AG09319 (cell line): Measurements from ENCODE around the gene BPHL.
"Not testable (repeated sequence)": the region's sequence is repeated elsewhere in the genome, so short reads cannot be mapped to it uniquely, and the experiment has no call there.

ENCODE experiments used
- DNase-seq: peaks from one replicate; pipeline ENCODE4 v3.0.0-alpha.2; 2010; ENCODE audit warnings: low read depth; ENCODE audit errors: extremely low read depth
- TF ChIP-seq, protein P1 (sequence below): IDR thresholded peaks from 2 replicates; pipeline ENCODE4 v1.5.1; 2011; ENCODE audit warnings: low read depth, mild to moderate bottlenecking, inconsistent platforms, low read length, moderate library complexity

BPHL gene

DNA sequence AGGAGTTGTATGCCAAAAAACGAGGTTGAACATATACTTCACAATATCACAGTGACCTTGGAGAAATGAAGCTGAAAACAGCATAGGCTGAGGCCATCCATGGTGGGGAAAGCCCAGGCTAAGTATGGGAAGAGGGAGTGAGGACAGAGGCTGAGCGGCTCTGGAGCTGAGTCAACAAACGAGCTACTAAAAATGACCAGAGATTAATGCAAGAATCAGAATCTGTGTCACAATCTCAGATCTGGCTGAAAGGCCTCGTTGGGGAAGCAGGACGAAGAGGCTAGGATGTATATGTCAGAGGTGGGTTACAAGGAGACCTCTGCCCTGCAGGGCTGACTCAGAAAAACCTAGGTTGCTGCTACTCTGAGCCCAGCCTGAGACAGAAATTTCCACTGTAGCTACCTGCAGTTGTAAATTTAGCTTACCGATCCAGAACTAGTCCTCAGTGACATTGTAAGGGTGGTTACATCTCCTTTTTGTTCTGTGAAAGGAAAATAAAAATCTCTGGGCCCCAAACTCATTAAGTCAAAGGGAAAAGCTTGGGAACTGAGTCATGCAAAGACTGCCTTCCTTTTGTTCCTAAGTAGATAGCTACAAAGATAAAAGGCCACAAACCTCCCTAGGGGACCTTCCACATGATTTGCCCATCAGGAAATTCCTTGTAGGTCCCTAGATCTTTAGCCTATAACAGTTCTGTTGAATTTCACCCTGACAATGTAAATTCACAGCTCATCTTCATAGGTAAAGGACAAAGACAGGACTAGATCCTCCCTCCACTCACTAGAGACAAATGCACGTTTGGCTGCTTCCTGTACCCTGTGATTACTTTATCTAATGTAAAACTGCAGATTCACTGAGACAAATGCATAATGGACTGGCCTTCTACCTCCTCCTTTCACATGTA is 47.4 kb downstream of the BPHL start:
- TF ChIP-seq, protein P1, sequence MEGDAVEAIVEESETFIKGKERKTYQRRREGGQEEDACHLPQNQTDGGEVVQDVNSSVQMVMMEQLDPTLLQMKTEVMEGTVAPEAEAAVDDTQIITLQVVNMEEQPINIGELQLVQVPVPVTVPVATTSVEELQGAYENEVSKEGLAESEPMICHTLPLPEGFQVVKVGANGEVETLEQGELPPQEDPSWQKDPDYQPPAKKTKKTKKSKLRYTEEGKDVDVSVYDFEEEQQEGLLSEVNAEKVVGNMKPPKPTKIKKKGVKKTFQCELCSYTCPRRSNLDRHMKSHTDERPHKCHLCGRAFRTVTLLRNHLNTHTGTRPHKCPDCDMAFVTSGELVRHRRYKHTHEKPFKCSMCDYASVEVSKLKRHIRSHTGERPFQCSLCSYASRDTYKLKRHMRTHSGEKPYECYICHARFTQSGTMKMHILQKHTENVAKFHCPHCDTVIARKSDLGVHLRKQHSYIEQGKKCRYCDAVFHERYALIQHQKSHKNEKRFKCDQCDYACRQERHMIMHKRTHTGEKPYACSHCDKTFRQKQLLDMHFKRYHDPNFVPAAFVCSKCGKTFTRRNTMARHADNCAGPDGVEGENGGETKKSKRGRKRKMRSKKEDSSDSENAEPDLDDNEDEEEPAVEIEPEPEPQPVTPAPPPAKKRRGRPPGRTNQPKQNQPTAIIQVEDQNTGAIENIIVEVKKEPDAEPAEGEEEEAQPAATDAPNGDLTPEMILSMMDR: no peak
- no peak for DNase-seq

DNA sequence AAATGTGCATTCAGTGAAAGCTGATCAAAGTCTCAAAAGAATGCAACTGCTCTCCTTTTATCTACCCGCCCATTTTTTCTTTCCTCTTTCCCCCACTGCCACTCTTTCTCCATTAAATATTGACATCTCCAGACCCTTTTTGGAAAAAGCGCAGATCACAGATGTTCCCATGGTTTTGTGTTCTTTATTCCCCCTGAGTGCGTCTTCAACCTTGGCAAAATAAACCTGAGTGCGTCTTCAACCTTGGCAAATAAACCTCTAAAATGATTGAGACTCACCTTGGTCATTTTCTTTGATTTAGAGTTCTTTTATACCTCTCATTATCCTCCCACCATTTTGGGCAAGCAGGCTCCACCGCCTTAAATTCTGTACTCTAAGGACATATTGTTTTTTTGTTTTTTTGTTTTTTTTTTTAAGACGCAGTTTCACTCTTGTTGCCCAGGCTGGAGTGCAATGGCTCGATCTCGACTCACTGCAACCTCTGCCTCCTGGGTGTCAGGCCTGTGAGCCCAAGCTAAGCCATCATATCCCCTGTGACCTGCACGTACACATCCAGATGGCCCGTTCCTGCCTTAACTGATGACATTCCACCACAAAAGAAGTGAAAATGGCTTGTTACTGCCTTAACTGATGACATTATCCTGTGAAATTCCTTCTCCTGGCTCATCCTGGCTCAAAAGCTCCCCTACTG is 48.2 kb downstream of the BPHL start:
- DNase-seq: not testable (repeated sequence)

DNA sequence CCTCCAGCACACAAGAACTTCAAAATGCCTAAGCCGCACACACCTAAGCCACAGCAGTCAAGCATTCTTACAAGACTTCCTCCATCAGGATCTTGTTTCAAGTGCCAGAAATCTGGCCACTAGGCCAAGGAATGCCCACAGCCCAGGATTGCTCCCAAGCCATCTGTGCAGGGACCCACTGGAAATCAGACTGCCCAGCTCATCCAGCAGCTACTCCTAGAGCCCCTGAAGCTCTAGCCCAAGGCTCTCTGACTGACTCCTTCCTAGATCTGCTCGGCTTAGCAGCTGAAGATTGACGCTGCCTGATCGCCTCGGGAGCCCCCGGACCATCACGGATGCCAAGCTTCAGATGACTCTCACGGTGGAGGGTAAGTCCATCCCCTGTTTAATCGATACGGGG is 49.5 kb downstream of the BPHL start:
- not testable (repeated sequence) for DNase-seq

DNA sequence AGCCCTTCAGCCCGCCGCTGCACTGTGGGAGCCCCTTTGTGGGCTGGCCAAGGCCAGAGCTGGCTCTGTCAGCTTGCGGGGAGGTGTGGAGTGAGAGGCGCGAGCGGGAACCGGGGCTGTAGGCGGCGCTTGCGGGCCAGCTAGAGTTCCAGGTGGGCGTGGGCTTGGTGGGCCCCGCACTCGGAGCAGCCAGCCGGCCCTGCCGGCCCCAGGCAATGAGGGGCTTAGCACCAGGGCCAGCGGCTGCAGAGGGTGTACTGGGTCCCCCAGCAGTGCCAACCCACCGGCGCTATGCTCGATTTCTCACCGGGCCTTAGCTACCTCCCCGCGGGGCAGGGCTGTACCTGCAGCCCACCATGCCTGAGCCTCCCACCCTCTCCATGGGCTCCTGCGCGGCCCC is 52.2 kb downstream of the BPHL start:
- not testable (repeated sequence) for DNase-seq

DNA sequence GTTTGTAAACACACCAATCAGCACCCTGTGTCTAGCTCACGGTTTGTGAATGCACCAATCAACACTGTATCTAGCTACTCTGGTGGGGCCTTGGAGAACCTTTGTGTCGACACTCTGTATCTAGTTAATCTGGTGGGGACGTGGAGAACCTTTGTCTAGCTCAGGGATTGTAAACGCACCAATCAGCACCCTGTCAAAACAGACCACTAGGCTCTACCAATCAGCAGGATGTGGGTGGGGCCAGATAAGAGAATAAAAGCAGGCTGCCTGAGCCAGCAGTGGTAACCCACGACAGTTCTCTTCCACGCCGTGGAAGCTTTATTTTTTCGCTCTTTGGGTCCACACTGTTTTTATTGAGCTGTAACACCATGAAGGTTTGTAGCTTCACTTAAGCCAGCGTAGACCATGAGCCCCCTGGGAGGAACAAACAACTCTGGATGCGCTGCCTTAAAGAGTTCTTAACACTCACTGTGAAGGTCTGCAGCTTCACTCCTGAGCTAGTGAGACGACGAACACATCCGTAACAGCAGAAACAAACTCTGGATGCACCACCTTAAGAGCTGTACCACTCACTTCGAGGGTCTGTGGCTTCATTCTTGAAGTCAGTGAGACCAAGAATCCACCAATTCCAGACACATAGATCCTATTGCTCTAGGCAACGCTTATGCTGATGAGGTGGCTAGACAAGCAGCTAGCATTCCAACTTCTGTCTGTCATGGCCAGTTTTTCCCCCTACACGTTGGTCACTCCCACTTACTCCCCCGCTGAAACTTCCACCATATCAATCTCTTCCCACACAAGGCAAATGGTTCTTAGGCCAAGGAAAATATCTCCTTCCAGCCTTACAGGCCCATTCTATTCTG is 53.0 kb downstream of the BPHL start:
- DNase-seq: not testable (repeated sequence)

DNA sequence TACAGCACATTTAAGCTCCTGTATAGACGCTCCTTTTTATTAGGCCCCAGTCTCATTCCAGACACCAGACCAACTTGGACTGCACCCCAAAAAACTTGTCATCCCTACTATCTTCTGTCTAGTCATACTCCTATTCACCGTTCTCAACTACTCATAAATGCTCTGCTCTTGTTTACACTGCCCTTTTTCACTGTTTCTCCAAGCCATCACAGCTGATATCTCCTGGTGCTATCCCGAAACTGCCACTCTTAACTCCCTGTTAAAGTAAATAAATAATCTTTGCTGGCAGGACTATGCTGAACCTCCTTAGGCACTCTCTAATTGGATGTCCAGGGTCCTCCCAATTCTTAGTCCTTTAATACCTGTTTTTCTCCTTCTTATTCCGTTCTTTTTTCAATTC is 54.3 kb downstream of the BPHL start:
- not testable (repeated sequence) for DNase-seq

DNA sequence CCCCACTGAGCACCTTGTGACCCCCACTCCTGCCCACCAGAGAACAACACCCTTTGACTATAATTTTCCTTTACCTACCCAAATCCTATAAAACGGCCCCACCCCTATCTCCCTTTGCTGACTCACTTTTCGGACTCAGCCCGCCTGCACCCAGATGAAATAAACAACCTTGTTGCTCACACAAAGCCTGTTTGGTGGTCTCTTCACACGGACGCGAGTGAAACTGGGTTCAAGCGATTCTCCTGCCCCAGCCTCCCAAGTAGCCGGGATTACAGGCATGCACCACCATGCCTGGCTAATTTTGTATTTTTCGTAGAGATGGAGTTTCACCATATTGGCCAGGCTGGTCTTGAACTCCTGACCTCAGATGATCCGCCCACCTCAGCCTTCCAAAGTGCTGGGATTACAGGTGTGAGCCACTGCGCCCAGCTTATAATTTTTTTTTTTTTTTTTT is 55.2 kb downstream of the BPHL start:
- DNase-seq: not testable (repeated sequence)

DNA sequence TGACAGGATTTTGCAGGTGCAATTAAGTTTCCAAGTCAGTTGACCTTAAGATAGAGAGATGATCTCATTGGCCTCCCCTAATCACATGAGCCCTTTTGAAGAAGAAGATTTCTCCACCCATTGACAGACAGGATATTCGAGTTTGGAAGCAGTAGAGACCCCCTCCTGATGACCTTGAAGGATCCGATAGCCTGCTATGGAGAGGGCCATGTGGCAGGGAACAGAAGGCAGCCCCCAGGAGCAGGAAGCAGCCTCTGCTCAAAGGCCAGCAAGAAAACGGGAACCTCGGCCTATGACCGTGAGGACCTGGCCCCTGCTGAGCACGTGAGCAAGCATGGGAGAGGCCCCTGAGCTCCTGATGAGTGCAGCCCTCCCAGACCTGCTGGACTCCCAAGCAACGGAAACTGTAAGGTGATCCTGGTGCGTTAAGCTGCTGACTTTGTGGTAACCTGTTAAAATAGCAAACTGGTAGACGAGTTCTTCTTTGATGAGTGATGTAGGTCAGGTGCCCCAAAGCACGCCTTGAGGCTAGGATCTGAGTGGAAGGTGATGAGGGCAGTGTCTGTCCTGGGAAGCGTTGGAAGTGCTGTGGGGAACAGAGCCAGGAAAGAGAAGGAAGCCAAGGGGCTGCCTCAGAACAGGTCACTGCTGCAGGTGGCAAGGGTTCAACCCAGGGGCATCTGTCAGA is 57.3 kb downstream of the BPHL start:
- TF ChIP-seq, protein P1: no peak
- no peak for DNase-seq

DNA sequence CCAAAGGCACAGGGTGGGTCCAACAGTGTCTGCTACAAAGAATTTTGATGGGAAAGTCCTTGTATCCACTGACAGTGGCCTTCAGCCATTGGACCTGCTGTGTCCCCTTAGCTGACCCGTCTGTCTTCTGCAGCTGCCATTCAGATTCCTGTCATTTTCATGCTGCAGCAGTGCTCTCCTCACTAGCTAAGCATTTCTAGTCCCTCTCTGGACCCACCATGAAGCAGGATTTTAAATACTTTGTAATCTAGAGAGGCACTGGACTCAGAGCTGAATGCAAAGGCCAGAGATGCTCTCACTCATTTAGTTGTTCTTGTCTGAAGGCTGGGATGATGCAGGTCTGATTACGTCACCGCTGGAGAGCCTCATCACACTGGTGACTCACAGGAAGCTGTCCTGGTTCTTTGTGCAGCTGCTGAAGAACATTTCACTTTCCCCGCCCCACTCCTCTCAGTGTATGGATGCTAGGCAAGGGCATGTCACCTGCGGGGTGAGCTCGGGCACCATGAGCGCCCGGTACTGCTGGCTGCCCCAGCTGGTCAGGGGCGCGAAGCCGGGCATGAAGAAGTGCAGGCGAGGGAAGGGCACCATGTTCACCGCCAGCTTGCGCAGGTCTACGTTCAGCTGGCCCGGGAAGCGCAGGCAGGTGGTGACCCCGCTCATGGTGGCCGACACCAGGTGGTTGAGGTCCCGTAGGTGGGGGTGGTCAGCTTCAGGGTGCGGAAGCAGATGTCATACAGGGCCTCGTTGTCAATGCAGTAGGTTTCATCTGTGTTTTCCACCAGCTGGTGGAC is 58.2 kb downstream of the BPHL start:
- TF ChIP-seq, protein P1: no peak
- DNase-seq: no peak

DNA sequence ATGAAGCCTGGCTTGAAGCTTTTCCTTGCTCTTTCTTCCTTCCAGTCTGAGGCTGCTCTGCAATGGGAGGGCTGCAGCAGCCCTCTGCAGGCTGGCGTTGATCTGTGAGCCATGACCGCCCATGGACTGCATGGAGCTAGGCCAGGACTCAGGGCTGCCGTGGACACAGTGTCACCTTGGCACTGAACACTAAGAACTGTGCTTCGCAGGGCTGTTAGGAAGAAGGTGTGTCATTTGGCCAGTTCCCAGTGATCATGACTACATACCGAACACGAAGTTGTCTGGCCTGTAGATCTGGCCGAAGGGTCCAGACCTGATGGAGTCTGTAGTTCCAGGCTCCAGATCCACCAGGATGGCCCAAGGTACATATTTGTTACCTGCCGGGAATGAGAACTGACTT is 60.2 kb downstream of the BPHL start:
- not testable (repeated sequence) for DNase-seq

DNA sequence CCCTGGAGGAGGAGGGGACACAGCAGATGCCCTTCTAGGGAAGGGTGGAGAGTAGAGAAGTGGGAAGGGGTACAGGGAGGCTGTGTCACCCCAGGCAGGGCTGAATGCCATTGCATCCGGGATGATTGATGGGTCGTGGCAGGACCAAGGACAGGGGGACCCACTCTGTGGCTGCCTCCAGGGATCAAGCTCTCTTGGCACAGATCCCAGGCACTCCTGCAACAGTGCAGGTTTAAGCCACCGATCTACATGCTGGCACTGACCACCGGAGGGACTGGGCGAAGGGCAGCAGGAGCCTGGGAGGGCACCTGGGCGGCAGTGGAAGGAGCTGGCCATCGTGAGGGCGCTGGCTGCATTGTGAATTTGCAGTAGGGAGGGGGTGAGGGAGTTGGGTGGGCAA is 61.4 kb downstream of the BPHL start:
- not testable (repeated sequence) for DNase-seq
